HK-2 (cell line): ENCODE measurements around the gene DENND2A.
A peak's percentile ranks its signal among the peaks of the same experiment; 100 is the strongest.
"Not testable (repeated sequence)": the region's sequence is repeated elsewhere in the genome, so short reads cannot be mapped to it uniquely, and the experiment has no call there.

Experiments
- DNase-seq: peaks from one replicate; pipeline ENCODE4 v3.0.0-alpha.2; 2018; ENCODE audit not compliant: unreplicated experiment

DENND2A gene

DNA sequence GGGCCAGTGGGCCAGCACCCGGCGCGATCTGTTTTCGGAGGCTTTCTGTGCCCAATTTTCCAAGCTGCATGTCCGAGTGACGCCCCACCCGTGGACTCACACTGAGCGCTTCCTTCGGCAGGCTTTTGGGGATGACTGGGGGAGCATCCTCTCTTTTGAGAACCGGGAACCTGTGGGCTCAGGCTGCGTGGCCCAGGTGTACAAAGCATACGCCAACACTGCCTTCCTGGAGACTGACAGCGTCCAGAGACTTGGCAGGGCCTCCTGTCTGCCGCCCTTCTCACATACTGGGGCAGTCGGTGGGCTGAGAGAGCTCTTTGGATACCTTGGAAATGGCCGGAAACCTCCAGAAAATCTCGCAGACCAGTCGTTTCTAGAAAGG lies 33.2 kb upstream of the DENND2A start:
- no peak for DNase-seq

DNA sequence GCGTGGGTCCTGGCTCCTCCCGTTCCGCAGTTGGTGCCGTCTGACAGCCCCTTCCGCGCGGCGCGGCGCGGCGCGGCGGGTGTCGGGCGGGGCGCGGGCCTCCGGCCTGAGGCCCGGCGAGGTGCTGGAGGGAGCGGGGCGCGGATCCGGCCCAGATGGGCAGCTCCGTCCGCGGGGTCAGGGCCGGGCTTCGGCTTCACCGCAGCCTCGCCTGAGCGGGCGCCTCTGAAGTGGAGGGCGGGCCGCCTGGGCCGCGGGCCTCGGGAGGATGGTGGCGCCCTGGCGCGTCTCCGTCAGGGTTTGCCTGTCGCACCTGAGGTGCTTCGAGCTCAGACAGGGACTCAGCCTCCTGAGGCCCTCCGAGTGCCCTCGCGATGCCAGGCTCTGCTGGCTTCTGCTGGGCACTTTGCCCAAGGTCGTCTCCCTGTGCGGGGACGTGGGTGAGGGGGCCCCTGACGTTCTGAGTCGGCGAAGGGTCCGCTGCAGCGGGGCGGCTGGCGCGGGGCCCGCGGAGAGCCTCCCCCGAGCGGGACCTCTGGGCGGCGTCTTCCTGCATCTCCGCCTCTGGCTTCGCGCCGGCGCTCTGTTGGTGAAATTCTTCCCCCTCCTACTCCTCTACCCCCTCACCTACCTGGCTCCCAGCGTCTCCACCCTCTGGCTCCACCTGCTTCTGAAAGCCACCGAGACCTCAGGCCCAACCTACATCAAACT lies 32.6 kb upstream of the DENND2A start:
- DNase-seq = peak; percentile 63

DNA sequence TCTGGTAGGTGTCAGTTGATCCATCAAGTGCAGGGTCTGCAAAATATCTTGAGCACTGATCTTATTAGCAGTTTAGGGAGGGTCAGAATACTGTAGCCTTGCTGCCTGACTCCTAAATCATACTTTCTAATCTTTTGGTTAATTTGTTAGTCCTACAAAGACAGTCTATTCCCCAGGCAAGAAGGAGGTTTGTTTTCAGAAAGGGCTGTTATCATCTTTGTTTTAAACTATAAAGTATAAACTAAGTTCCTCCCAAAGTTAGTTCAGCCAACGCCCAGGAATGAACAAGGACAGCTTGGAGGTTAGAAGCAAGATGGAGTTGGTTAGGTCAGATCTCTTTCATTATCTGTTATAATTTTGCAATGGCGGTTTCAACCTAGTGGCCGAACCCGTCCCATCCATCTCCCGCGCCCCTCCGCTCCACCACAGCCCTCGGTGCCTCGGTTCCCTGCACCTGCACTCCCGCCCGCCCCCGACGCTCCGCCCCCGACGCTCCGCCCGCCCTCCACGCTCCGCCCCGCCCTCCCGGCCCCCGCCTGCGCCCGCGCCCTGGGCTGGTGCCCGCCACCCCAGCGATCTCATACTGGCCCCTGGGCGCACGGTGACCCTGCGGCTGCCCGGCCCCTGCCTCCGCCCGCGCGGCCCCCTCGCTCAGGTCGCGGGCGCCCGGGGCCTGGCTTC lies 31.9 kb upstream of the DENND2A start, which contains the start of gene ADCK2:
Gene ADCK2, plus strand, starts transcription at position 564 of the 681 bp plus-strand sequence. CDS start 386 bp downstream, outside the sequence.
- peak; percentile 58 for DNase-seq

DNA sequence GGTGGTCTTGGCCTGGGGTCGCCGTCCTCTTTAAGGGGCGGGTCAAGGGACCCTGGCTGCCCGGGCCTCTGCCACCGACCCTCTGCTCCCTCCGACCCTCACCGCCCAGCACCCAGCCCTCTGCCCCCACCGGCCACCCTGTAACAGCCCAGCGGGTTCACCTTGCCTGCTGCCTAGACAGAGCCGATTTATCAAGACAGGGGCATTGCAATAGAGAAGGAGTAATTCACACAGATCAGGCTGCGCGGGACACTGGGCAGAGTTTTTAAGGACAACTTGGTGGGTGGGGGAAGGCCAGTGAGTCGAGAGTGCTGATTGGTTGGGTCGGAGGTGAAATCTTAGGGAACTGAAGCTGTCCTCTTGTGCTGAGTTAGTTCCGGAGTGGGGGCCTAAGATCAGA lies 31.4 kb upstream of the DENND2A start:
- no peak for DNase-seq

DNA sequence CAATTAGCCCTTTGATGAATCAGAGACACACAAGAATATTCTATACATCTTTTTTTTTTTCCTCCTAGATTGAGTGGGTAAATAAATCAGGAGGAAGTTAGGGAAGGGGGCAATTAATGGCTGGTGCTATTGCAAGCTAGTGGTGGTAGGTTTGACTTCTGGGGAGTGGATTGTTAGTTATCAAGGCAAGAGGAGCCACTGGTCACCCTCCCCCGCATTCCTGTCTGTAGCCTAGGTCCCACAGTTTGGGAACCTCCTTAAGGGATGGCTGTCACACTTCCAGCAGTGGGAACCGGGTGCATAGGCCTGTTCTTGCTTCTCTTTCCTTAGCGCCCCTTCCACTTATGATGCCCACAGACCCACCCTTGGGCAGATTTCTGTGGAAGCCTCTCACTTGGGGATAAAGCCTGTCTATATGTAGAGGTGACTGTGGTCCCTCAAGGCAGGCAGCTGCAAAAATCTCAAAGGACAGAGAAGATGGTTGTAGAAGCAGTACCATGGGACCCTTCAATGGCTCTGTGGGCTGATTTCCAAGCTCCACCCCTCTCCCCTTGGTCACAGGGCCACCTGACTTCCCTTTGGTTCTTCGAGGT lies 29.8 kb upstream of the DENND2A start:
- no peak for DNase-seq

DNA sequence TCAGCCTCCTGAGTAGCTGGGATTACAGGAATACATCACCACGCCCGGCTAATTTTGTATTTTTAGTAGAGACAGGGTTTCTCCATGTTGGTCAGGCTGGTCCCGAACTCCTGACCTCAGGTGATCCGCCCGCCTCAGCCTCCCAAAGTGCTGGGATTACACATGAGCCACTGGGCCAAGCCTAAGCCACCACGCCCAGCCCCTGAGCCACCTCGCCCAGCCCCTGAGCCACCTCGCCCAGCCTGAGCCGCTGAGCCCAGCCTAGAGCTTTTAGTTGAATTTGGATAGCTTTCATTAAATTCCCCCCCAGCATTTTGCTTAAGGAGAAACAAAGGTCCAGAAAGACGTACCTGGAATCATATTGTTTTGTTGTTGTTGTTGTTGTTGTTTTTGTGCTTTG lies 29.2 kb upstream of the DENND2A start:
- not testable (repeated sequence) for DNase-seq

DNA sequence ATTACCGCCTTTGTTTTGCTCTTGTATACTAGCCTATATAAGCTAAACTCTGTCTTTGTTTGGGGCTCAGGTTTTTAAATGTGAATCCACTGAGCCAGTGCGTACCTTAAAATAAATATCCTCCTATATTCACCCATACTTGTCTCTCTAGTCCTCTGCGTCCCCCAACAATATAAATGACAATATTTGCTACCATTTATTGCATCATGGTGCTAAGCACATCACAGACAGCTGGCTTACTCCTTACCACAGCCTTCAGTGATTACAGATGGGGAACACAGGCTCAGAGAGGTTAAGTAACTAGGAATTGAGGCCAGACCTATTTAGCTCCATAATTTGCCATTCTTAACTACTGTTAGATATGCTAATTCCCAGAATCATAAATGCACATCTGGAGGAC lies 28.7 kb upstream of the DENND2A start:
- DNase-seq = no peak

DNA sequence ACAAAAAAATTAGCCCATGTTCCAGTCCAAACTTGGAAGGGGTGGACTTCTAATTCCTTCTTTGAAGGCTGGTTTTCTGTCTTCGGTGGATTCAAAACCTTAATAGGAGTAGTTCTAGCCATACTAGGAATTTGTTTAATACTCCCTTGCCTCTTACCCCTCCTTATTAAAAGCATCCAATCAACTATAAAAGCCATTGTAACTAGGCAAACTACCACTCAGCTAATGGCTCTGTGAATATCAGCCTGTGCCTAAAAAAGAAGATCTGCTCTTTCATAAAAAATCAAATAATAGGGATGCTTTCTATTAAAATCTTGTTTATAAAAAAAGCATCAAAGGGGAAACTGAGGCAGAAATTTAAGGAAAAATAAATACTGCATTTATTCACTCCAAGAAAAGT lies 28.0 kb upstream of the DENND2A start:
- DNase-seq = no peak

DNA sequence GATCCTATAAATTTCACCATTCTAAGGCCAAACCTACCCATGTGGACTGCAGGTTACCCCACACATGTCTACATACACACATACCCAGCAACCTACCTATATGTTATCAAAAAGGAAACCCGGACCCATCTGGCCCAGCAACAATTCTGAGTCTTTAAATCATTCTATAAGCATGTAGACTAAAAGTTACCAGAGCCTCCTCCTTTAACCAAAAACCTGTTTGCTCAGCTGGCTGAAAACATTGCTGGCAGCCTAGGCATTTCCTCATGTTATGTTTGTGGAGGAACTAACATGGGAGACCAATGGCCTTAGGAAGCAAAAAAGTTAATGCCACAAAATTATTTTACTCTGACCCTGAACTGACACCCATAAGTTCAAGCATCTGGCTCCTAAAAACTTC lies 26.9 kb upstream of the DENND2A start:
- DNase-seq = no peak

DNA sequence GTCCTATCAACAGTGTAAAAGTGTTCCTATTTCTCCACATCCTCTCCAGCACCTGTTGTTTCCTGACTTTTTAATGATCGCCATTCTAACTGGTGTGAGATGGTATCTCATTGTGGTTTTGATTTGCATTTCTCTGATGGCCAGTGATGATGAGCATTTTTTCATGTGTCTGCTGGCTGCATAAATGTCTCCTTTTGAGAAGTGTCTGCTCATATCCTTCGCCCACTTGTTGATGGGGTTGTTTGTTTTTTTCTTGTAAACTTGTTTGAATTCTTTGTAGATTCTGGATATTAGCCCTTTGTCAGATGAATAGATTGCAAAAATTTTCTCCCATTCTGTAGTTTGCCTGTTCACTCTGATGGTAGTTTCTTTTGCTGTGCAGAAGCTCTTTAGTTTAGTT lies 22.3 kb upstream of the DENND2A start:
- not testable (repeated sequence) for DNase-seq

DNA sequence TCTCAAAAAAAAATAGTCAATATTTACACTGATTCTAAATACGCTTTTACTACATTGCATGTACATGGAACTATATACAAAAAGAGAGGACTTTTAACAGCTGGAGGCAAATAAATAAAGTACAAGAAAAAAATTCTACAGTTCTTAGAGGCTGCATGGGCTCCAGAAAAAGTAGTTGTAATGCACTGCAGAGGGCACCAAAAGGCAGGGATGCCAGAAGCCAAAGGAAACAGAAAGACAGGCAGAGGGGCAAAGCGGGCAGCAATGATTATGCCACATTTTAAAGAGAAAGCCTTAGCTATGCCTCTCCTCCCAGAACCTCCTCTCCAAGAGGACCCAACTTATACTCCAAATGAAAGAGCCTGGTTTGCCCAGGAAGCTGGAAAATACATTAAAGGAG lies 20.5 kb upstream of the DENND2A start:
- DNase-seq = no peak

DNA sequence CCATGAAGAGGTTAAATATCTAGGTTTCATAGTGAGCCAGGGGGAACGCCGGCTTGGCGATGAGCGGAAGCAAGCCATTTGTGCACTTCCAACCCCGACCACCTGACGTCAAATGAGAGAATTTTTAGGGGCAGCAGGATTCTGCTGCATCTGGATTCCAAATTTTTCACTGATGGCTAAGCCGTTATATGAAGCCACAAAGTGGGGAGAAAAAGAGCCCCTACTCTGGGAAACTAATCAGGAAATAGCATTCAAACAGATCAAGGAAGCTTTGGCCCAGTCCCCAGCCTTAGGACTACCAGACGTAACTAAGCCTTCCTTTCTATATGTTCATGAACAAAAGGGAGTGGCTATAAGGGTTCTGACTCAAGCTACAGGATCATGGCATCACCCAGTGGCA lies 19.2 kb upstream of the DENND2A start:
- DNase-seq = no peak

DNA sequence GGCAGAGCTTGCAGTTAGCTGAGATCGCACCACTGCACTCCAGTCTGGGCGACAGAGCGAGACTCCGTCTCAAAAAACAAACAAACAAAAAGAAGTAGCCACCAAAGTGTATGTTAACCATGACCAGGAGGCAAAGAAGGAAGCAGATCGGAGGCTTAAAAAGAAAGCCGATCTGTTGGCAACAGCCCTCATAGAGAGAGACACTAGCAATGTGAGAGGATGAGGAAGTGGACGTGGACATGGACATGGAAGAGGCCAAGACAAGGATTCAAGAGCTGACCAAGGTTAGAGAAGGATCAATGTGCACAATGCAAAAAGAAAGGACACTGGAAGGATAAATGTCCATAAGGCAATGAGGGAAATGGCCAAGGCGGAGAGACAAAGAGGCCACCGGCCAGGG lies 17.3 kb upstream of the DENND2A start:
- DNase-seq = no peak

DNA sequence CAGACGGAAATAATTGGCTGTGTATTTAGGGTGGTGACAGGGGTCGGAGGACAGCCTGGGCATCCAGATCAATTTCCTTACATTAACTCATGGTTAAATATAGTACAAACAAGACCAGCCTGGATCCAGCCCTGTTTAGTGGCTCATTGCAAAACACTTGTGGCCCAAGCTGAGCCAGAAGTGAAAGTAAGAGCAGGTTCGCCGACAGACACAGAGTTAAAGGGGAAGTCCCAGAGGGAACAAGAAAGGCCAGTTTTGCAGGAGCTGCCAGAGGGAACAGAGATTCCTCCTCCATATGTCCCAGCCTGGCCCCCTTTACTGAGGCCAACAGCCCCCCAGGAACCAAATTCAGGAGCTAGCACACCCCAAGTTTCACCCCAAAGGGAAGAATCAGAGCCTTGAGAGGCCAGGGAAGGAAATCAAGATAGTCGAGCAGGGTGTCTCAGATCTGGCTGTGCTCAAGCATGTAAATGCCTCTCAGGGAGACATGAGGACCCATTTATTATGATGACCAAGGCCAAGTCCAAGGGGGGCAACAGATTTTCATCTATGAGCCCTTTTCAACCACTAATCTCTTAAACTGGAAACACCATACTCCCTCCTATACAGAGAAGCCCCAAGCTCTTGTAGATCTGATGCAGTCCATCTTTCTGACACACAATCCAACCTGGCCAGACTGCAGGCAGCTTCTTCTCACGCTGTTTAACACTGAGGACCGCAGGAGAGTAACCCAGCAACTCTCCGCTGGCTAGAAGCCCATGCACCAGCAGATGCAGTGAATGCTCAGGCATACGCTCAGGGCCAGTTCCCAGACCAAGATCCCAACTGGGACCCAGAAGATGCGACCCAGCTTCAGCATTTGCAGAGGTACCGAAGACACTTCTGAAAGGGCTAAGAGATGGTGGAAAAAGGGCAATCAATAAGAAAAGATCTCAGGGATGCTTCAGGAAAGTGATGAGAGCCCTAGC lies 16.2 kb upstream of the DENND2A start:
- no peak for DNase-seq

DNA sequence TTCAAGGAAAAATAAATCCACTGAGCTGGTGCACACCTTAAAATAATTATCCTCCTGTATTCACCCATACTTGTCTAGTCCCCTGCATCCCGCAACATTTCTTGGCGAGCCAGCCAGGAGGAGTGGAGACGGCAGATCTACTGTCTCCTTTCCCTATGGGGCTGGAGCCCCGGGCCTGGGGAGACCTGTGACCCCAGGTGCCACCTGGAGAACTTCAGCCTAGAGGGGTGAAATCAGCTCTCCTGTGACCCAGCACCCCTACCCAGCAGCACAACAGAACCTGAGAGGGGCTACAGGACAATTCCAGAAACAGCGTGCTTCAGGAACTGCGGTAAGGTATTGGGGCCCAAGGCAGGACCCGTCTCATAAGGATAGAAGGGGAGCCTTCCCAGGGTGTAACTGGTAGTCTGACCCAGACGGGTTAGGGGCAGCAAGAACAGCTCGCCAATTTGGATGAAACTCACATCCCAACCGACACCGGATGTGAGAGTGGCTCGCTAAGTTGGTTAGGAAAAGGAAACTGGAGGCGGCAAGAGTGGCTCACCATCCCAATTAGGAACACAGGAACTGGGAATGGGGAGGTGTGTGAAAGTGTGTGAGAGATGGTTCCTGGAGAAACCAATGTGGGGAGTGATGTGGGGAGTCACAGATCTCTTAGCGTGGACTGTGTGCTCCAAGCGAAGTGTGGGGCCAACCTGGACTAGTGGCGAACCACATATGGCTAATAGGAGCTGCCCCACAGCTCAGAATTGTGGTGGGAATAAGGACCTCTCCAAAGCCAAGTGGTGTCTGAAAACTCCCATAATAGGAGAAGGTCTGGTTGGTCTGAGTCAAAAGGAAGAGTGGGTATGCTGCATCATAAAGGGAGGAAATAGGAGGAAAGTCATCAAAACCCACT lies 15.1 kb upstream of the DENND2A start:
- no peak for DNase-seq

DNA sequence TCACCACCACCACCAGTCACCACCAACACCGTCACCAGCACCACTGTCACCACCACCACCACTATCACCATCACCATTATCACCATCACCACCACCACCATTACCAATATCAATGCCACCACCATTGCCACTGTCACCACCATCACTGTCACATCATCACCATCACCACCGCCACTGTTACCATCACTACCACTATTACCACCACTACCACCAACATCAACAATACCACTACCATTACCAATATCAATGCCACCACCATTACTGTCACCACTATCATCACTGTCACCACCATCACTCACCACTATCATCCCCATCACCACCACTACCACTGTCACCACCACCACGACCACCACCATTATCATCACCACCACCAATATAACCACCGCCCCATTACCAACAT lies 14.0 kb upstream of the DENND2A start:
- DNase-seq = no peak

DNA sequence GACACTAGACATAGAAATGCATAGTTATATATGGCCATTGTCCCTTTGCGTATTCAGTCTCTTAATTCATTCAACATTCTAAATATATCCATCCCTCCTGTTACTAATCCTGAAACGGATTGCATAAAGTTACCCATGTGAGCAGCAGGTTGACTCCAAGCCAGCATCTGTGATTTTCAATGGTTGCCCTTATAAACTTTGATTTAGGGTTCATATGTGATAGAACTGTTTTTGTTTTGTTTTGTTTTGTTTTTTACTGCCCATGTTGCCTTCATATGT lies 13.4 kb upstream of the DENND2A start:
- DNase-seq = no peak

DNA sequence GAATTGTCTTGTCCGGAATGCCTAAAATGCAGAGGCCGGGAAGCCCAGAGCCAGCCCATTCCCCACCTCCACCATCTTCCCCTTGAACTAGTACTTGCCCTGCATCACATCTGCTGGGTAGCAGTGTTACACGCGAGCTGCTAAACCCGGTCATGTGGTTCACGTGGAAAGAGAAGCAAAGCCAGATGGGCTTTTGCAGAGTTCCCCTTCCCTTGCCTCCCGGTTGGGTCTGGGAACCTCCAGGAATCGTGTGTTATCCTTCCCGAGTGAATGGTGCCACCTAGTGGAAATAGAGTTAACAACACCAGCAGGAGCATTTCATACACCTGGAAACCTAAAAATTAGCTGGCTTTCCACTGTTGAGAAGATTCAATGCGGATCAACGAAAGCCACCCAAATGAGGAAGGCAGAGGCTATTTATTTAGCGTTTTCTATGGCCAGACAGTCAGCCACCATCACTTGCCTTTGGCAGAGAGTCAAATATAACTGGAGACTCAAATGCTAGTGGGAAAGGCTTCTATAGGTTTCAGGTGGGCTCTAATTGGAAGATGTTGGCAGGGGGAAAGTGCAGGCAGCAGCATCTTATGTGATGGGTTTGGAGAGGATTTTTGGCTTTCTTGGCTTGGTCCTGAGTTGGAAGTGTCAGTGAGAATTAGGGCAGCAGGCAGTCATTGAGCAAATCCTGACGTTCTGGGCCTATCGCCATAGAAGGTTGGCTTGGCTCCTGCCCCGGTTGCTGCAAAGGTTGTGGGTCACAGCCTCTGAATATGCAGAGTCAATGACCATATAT lies 12.9 kb upstream of the DENND2A start:
- peak; percentile 63 for DNase-seq

DNA sequence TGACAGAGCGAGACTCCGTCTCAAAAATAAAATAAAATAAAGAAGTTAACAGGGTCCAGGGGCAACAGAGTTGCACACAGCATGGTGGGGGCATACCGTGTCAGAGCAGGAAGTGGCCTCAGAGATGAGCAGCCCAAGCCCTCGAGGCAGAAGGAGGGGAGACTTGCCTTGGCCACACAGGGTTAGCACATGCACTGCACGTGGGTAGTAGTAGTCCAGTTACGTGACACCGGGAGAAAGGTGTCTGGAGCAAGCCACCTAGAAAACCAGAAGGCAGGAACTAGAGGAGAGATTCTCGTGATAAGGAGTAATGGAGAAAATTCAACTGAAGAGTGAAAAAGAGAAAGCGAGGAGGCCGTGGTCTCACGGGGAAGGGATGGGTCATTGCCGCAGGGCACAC lies 9.8 kb upstream of the DENND2A start:
- DNase-seq = no peak

DNA sequence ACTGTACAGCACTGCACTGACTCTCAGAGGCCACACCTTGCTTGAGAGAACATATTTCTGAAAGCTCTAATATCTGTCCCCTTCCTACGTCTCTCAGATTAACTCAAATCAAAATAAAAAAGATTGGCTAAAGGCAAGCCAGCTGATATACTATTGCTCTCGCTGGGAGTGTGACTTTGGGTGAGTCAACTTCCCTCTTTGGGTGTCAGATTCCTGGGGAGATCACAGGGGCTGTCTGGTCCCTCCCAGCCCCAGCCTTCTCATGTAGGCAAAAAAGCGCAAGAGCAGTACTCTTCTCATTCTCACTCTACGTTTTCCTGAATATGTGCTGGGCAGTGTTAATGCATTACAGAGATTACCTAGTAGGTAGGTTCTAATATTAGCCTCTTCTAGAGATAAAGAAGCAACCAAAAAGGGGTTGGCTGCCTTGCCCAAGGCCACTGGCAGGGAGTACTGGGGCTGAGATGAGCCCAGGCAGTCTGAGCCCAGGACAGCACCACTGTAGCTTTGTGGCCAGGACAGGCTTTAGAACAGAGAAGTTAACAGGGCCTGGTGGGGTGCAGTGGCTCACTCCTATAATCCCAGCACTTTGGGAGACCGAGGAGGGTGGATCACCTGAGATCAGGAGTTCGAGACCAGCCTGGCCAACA lies 9.1 kb upstream of the DENND2A start:
- DNase-seq = no peak
